HG03097 (cell line): ENCODE measurements around the gene FNTB.

Source experiments
- ATAC-seq: cut with Tn5 transposase; IDR thresholded peaks from one replicate; pipeline ENCODE4 v1.9.1; 2021; ENCODE audit not compliant: unreplicated experiment, low FRiP score

FNTB gene

GRCh38 chr14:65106736-65107135 lies 120.0 kb downstream of the FNTB start:
- no peak for ATAC-seq

GRCh38 chr14:65107200-65107599 lies 120.5 kb downstream of the FNTB start:
- ATAC-seq = no peak

GRCh38 chr14:65109357-65109756 lies 122.7 kb downstream of the FNTB start:
- ATAC-seq = no peak

GRCh38 chr14:65110525-65110924 lies 123.8 kb downstream of the FNTB start:
- no peak for ATAC-seq
